HG03060 (cell line): ENCODE measurements around the gene SLC13A1.
A peak's percentile ranks its signal among the peaks of the same experiment; 100 is the strongest.
"Not testable (repeated sequence)": the region's sequence is repeated elsewhere in the genome, so short reads cannot be mapped to it uniquely, and the experiment has no call there.

Experiments
- ATAC-seq: cut with Tn5 transposase; IDR thresholded peaks from one replicate; pipeline ENCODE4 v1.9.1; 2021; ENCODE audit warnings: low read depth, moderate number of reproducible peaks; ENCODE audit not compliant: unreplicated experiment

The SLC13A1 gene

DNA sequence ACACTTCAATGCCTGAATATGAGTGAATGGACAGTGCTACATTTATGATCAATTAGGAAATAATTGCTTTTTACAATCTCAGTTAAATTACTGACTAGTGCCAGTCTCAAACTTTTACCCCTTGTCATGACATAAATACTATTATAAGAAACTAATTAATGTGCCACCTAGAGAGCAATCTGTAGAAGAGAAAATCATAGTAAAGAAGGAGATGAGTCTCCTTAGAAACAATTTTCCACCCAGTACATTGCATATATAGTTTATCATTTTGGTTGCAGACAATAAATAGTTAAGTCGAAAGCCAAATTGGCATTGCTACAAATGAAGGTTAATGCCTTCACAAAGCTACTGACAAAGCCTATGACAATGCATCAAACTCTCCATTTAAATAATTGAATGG lies 68.6 kb downstream of the SLC13A1 start:
- no peak for ATAC-seq

DNA sequence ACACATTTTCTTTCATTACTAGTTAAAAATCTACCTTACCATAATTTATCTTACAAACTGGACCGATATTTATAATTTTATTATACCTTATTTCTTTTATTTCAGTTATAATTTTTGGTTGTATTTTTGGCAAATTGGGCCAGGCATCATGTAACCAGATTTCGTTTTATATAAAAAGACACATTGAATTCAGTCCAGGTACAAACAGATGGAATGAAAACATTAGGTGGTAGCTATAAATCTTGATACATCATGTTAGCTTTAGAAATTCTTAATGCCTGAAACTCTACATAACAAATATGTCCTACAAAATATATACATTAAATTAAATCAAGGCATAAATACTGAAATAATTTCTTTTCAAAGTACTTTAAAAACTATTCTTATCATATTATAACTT lies 73.1 kb downstream of the SLC13A1 start:
- no peak for ATAC-seq

DNA sequence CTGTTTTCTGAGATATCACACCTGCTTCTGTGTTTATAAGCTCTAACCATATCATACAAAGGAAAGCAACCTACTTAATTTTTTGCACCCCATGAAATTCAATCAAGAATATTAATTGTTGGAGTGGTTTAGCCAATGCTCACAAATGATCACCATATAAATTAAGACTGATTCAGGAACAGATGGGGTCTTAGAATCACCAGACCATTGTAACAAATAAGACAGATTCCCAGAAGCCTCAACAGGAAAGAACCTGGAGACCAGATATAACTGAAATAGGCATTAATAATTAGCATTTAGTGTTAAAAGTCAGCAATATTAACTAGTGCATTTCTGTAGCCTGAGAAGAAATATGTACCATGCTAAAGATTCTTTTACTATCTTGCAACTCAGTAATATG lies 73.6 kb downstream of the SLC13A1 start:
- ATAC-seq = no peak

DNA sequence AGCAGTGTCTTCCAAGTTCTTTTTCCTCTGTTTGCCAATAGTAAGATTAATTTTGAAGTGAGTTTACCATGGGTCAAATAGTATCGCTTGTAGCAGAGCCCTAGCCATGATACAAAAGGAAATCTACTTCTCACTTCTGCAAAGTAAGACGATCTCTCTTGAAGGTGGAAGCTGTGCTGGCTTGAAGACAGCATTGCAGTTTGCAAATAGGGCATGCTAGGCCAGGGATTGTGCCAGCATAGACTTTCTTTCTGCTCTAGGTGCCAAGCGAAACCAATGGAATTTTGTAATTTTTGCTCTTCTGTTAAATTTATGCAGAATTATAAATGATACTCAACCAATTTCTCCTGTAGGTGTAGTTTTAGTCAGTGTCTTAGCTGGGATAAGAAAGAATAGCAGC lies 74.5 kb downstream of the SLC13A1 start:
- no peak for ATAC-seq

DNA sequence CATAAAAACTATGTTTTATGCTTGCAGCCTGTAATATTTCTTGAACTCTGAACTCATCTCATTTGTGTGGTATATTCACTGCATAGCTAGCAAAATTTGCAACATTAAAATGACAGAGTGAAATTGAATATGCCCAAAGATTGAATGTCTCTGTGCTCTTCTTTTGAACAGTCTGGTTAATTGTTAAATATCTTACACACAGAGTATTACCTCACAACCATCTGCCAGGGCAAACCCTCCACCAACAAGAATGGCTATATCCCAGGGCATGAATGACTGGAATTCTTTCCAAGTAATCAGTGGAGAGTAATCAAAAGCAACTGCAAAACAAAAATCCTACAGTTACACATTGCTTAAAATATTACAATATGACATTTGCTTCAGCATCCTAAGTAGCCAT lies 76.9 kb downstream of the SLC13A1 start:
- ATAC-seq = no peak

DNA sequence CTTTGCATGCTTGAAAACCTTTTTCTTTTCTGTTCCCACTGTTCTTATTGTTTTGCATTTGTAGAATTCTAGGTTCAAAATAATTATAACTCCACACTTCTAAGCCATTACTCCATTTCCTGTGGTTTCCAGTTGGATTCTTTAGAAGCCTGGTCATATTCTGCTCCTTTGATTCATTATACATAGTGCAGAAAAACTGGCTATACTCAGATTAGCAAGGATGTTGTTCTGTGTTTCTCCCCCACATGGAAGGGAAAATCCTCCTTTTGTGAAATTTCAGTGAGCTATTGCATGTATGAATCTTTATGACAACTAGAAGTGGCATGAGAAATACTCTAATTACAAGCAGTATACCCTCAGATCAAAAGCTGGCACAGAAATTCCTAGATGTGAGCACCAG lies 79.5 kb downstream of the SLC13A1 start:
- no peak for ATAC-seq

DNA sequence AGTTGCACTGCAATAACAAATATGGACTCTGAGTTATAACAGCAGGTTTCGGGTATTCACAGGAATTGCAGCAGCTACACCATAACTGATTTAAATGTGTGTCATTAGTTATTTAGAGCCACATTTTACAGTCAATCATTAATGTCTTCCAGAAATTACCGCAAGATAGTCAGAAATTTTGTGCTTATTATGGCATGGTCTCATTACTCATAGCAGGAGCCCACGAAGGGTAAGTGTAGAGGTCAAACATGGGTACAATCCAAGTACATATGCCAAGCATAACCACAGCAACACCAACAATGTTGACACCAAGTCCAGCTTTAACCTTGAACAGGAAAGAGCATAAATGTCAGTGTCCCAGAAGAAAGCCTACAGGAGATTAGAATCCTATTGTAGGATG lies 84.4 kb downstream of the SLC13A1 start:
- ATAC-seq = no peak

DNA sequence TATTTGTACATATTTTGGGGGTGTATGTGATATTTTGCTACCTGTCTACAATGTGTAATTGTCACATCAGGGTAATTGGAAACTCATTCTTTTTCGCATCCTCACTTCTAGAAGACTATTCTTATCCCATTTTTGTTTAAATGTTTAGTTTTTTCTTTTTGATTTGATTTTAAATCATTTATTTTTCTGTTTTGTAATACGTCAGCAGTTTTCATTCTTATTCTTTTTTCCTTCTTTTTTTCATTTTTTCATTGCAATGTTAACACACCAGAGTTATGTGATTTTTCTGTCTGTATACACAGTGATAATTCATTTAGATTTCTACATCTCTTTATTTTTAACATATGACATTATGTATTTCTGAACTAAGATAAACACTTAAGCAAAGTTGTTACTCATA lies 85.5 kb downstream of the SLC13A1 start:
- ATAC-seq = no peak

DNA sequence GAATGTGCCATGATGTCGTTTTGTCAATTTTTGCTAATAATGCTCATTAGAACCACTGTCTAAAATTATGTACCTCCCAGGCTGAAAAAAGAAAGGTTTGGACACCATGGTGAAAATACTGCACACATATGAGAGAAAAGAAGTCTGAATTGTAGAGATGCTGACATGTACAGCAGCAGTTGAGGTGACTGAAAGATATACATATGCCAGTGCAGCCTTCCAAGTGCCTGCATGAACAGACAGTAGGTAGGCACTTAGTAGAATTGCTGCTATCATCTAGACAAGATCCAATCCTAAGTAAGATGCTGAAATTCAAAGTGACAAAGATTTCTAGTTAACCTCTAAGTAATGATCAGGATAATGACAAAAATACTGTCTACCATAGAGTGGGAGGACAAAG lies 86.9 kb downstream of the SLC13A1 start:
- ATAC-seq = no peak

DNA sequence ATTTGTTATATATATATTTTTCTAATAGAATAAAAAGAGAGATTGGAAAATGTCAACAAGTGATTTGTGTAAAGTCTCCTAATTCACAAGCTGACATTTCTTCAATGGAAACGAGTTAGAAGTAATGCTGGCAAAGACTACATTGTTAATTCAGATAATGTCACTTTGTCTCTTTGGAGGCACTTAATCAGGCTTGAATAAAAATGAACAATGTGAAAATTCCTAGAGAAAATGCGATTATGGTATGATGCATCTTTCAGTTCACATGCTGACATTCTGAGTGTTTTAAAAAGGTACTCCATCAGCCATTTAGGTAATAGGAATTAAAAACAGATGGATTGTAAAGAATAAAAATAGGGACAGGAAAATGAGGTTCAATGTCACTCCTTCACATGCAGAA lies 100.1 kb downstream of the SLC13A1 start:
- ATAC-seq = no peak

DNA sequence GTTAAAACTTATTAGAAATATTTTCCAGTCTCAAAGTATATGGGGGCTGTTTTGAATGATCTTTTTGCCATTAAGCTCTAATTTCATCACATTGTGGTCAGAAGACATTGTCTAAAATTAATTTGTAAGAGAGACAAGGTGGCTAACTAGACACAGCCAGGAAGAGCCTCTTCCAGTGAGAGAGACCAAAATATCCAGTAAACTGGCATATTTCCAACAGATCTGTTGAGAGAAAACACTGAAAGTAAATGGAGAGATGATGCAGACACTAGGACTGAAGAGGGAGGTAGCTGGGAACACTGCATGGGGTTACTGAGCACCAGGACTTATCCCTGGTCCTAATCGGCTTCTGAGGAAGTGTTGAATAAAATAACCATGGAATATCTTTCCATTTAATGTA lies 102.8 kb downstream of the SLC13A1 start:
- no peak for ATAC-seq

DNA sequence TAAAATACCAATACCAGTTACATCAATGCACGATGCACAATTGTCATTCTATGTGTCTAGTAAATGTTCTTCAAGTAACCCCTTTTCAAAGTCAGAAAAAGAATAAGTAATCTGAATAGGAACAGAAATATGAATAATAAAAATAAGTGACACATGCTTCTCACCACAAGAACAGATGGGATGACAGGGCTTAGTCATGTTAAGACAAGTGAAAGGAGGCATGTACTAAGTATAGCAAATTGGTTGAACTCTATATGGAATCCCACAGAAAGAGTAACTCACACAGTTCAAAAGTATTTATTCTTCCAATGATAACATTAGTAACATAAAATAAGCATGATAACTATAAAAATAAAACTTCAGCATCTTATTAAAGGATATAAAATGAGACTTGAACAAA lies 103.3 kb downstream of the SLC13A1 start:
- ATAC-seq = no peak

DNA sequence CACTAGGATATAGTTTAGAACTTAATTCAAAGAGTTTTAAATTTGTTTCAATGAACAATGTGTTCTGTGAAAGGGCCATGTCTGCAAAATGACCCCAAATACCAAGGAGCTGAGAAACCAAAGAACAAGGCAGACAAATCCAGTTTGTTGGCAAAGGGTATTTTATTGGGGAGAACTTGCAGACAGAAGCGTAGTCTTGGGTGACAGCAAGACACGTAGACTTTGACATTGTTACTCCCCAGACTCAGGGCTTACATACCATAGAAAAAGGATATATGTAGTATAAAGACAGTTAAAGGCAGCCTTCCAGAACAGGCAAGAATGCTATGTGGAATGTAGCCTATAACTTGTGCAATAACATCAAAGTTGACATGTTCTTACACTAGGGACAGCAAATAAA lies 109.3 kb downstream of the SLC13A1 start:
- no peak for ATAC-seq

DNA sequence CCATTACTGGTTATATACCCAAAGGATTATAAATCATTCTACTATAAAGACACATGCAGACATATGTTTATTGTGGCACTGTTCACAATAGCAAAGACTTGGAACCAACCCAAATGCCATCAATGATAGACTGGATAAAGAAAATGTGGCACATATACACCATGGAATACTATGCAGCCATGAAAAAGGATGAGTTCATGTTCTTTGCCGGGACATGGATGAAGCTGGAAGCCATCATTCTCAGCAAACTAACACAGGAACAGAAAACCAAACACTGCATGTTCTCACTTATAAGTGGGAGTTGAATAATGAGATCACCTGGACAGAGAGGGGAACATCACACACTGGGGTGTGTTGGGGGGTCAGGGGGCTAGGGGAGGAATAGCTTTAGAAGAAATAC lies 112.9 kb downstream of the SLC13A1 start:
- ATAC-seq = not testable (repeated sequence)

DNA sequence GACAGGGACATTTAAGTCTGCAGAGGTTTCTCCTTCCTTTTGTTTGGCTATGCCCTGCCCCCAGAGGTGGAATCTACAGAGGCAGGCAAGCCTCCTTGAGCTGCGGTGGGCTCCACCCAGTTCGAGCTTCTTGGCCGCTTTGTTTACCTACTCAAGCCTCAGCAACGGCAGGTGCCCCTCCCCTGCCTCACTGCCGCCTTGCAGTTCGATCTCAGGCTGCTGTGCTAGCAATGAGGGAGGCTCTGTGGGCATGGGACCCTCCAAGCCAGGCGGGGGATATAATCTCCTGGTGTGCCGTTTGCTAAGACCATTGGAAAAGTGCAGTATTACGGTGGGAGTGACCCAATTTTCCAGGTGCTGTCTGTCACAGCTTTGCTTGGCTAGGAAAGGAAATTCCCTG lies 114.9 kb downstream of the SLC13A1 start:
- ATAC-seq = not testable (repeated sequence)

DNA sequence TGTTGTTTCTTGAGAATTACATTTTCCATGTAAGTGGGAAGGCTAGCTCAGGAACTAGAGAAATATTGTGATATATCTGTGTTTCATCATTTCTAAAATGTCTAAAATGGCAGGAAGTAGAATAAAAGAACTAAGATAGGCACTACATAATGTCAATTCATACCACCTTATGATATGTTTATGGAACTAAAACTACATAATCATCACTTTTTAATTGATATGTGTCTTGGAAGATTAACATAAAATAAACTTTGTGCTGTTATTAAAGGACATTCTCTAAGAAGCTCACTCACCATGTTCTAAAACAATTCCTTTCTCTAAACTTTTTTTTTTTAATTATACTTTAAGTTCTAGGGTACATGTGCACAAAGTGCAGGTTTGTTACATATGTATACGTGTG lies 120.7 kb downstream of the SLC13A1 start:
- ATAC-seq = no peak

DNA sequence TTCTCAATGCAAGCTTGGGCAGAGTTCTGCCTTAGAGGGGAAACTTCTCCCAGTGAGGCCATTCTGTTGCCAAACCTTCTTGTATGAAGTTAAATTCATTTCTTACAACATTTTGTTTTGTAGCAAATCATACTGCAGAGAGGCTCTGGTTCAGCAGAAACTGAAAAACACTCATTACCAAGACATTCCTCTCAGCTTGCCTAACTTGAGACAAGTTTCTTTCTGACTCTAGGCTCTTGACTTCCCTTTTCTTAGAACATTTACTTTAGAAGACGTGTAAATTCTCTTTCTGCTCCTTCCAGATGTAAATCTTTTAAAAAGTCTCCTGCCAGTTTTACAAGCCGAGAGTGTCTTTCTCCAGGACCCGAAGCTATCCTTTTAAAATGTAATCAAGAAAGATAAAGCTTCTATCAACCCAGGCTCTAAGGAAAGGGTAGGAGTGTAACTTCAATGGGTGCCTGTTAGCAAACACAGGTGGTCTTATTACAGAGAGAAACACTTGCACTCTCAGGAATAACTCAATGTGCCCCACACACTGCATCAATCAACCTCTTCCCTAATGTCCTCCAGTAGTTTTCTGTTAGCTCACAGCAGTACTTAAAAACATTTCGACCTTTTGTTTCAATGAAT lies 123.8 kb downstream of the SLC13A1 start:
- peak; percentile 72 for ATAC-seq

DNA sequence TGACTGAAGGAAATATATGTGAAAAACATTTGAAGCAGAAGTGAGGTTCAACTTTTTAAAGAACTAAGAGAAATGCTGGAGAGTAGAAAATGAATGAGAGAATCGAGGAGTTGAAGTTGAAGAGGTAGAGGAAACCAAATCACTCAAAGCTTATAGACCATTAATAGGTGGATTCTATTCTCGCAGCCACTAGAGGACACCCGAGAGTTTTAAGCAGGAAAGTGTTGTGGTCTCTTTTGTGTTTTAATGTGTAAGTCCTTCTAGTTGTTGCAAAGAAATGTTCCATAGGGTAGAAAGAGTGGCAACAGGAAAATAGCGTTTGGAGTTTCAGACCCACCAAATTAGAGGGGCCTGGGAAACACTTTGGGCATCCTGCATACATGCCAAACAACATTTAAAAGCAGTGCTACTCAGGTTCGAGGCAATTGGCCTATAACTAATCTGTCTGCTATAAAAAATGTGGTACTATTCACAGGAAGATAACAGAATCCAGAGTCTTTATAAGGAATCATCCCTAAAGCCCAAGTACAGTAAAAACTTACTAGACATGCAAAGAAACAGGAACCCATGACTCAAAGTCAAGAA lies 129.0 kb downstream of the SLC13A1 start:
- ATAC-seq = peak; percentile 42

DNA sequence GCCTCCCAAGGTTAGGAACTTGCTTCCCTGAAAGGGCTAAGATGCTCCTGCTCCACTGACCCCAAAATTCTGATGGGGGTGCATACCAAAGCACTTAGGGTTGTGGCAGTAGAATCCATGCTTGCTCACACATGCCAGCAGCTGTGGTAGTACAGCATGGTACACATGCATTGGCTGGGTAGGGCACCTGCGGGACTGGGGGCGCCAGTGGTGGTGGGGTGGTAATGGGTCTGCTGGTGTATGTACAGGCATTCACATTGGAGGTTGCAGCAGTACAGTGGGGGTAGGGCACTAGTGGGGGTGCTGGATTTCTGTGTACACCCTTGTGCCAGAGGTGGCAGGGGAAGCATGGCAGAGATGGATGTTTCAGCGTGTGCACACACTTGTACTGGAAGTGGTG lies 132.0 kb downstream of the SLC13A1 start:
- no peak for ATAC-seq
